ENCODE data around the gene CDH12. TPM values are rescaled to one million over a fixed set of nuclear protein-coding genes. Genes with fewer than 3 reads are reported as not detected.
A peak's percentile ranks its signal among the peaks of the same experiment; 100 is the strongest.

CDH12 gene
- total and polyA plus RNA-seq, 4 donors, result 5.8 to 29.9 (median 8.2) TPM

DNA sequence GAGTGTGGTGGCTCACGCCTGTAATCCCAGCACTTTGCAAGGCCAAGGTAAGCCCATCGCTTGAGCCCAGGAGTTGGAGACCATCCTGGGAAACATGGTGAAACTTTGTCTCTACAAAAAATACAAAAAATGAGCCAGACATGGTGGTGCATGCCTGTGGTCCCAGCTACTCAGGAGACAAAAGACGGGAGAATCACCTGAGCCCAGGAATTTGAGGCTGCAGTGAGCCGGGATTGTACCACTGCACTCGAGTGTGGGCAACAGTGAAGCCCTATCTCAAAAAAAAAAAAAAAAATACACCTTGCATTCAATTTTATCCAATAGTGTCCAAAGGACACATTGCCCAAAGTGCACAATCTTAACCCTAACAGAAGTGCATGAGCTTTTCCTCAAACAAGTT, 372.8 kb downstream of the CDH12 start:
- H3K9me3 ChIP-seq (ENCODE audit: control insufficient read depth, insufficient read depth, low read length), result no peaks in the 10 kb centered on the region
- WGBS (ENCODE audit: insufficient coverage), result 77% methylated on average over 5 of the region's 5 CpGs

DNA sequence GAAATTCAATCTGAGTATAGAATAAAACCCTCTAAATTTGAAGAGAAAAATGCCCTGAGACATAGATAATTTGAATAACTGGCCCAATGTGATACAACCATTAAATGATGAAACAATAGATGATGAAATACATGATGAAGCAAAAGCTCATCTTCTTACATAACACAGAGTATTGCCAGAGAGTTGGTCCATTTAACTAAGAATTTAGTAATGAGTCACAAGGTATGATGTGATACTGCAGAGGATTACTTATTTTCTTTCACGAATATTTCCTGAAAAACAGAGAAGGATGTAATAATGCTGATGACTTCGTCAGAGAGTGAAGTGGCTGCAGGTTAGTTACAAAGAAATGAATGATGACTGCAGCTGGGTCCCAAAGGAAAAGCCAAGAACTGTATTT, 379.3 kb downstream of the CDH12 start:
- no peak overlapping the region for H3K4me3 ChIP-seq (ENCODE audit: low read depth, low read length)
- no peaks in the 10 kb centered on the region for H3K36me3 ChIP-seq (ENCODE audit: control insufficient read depth, insufficient read depth, low read length)
- no peak overlapping the region for H3K27ac ChIP-seq (ENCODE audit: low read depth, low read length)
- WGBS (ENCODE audit: insufficient coverage), result 83% methylated on average over 2 of the region's 2 CpGs
- DNase-seq (ENCODE audit: low read depth in 4 of 6, low spot score in 6 of 6), result no peak
- no peaks in the 10 kb centered on the region for H3K9me3 ChIP-seq (ENCODE audit: control insufficient read depth, insufficient read depth, low read length)
- H3K4me1 ChIP-seq (ENCODE audit: control insufficient read depth, insufficient read depth, low read length), result no peaks in the 10 kb centered on the region
- H3K27me3 ChIP-seq (ENCODE audit: control insufficient read depth, insufficient read depth, low read length), result no peaks in the 10 kb centered on the region

More for the DNA sequence above, 372.8 kb downstream of the CDH12 start:
- no peaks in the 10 kb centered on the region for H3K4me1 ChIP-seq (ENCODE audit: control insufficient read depth, insufficient read depth, low read length)
- no peaks in the 10 kb centered on the region for H3K36me3 ChIP-seq (ENCODE audit: control insufficient read depth, insufficient read depth, low read length)
- no peak for DNase-seq (ENCODE audit: low read depth in 4 of 6, low spot score in 6 of 6)
- no peaks in the 10 kb centered on the region for H3K27me3 ChIP-seq (ENCODE audit: control insufficient read depth, insufficient read depth, low read length)
- no peak overlapping the region for H3K4me3 ChIP-seq (ENCODE audit: low read depth, low read length)
- no peak overlapping the region for H3K27ac ChIP-seq (ENCODE audit: low read depth, low read length)

DNA sequence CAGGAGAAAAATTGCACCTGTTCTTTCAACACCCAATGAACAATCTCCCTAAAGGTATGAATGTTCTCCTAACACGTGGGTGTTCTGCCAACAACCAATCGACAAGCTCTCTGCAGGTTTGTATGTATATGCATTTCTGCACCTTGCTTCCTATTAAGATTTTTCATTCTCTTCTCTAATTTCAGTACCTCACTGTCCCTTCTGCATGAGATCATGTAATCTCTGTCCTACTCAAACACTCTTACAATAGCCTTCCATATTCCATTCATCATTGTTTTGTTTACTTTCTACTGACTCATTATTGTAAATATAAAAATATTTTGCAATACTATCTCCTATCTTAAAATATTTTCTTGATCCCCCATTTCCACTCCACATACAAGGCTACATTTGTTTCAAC, 382.0 kb downstream of the CDH12 start:
- no peak for DNase-seq (ENCODE audit: low read depth in 4 of 6, low spot score in 6 of 6)
- 40% methylated on average over 1 of the region's 2 CpGs for WGBS (ENCODE audit: insufficient coverage)
- Histone ChIP-seq H3K4me1 (ENCODE audit: control insufficient read depth, insufficient read depth, low read length) (no peaks in the 10 kb centered on the region), H3K4me3 (ENCODE audit: low read depth, low read length) (no peak overlapping the region), H3K36me3 (ENCODE audit: control insufficient read depth, insufficient read depth, low read length) (no peaks in the 10 kb centered on the region), H3K9me3 (ENCODE audit: control insufficient read depth, insufficient read depth, low read length) (no peaks in the 10 kb centered on the region), H3K27ac (ENCODE audit: low read depth, low read length) (no peak overlapping the region), H3K27me3 (ENCODE audit: control insufficient read depth, insufficient read depth, low read length) (no peaks in the 10 kb centered on the region)

GRCh38 chr5:22470408-22470807, 382.7 kb downstream of the CDH12 start:
- Histone ChIP-seq H3K4me1 (ENCODE audit: control insufficient read depth, insufficient read depth, low read length) (no peaks in the 10 kb centered on the region), H3K27me3 (ENCODE audit: control insufficient read depth, insufficient read depth, low read length) (no peaks in the 10 kb centered on the region), H3K27ac (ENCODE audit: low read depth, low read length) (no peak overlapping the region), H3K36me3 (ENCODE audit: control insufficient read depth, insufficient read depth, low read length) (no peaks in the 10 kb centered on the region), H3K4me3 (ENCODE audit: low read depth, low read length) (no peak overlapping the region), H3K9me3 (ENCODE audit: control insufficient read depth, insufficient read depth, low read length) (no peaks in the 10 kb centered on the region)
- WGBS (ENCODE audit: insufficient coverage), result 100% methylated on average over 2 of the region's 3 CpGs
- DNase-seq (ENCODE audit: low read depth in 4 of 6, low spot score in 6 of 6), result no peak

- H3K36me3 ChIP-seq (ENCODE audit: control insufficient read depth, insufficient read depth, low read length), result no peaks in the 10 kb centered on the region
- 100% methylated on average over 1 of the region's 1 CpG for WGBS (ENCODE audit: insufficient coverage)
Measured at GRCh38 chr5:22465616-22466015, 387.5 kb downstream of the CDH12 start.

DNA sequence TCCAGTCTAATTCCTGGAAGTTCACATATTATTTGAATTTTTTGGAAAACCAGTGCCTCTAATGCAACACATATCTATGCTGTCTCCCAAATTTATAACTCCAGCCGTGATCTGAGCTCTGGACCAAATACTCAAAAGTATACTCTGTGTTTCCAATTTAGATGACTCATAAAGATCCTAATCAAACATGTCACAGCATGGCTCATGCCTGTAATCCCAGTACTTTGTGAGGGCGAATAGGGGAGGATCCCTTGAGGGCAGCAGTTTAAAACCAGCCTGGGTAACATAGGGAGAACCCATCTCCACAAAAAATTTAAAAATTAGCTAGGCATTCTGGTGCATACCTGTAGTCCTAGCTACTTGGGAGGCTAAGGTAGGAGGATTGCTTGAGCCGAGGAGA, 388.0 kb downstream of the CDH12 start:
- no peak for DNase-seq (ENCODE audit: low read depth in 4 of 6, low spot score in 6 of 6)
- Histone ChIP-seq H3K4me1 (ENCODE audit: control insufficient read depth, insufficient read depth, low read length) (no peaks in the 10 kb centered on the region), H3K27me3 (ENCODE audit: control insufficient read depth, insufficient read depth, low read length) (no peaks in the 10 kb centered on the region), H3K27ac (ENCODE audit: low read depth, low read length) (no peak overlapping the region), H3K9me3 (ENCODE audit: control insufficient read depth, insufficient read depth, low read length) (no peaks in the 10 kb centered on the region), H3K4me3 (ENCODE audit: low read depth, low read length) (no peak overlapping the region), H3K36me3 (ENCODE audit: control insufficient read depth, insufficient read depth, low read length) (no peaks in the 10 kb centered on the region)
- WGBS (ENCODE audit: insufficient coverage), result 100% methylated on average over 1 of the region's 3 CpGs

More at GRCh38 chr5:22465616-22466015, 387.5 kb downstream of the CDH12 start:
- Histone ChIP-seq H3K27ac (ENCODE audit: low read depth, low read length) (no peak overlapping the region), H3K4me3 (ENCODE audit: low read depth, low read length) (no peak overlapping the region), H3K9me3 (ENCODE audit: control insufficient read depth, insufficient read depth, low read length) (no peaks in the 10 kb centered on the region), H3K27me3 (ENCODE audit: control insufficient read depth, insufficient read depth, low read length) (no peaks in the 10 kb centered on the region), H3K4me1 (ENCODE audit: control insufficient read depth, insufficient read depth, low read length) (no peaks in the 10 kb centered on the region)
- DNase-seq (ENCODE audit: low read depth in 4 of 6, low spot score in 6 of 6), result no peak

DNA sequence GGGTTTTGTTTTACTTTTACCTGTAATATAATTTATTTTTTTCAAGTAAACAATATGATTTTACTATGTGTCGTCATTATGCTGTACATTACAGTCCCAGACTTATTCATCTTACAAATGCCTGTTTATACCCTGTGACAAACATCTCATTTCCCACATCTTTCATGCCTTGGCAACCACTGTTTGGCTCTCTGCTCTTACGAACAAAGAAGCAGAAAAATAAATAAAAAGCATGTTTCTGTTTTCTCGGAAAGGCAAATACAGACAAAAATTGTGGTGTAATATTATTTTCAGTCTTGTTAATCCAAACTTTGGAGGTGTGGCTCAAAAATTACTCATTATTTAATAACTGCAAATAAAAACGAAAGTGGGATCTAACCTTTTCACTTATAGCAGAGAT, 393.0 kb downstream of the CDH12 start:
- H3K27me3 ChIP-seq (ENCODE audit: control insufficient read depth, insufficient read depth, low read length), result no peaks in the 10 kb centered on the region
- DNase-seq (ENCODE audit: low read depth in 4 of 6, low spot score in 6 of 6), result no peak
- no peaks in the 10 kb centered on the region for H3K9me3 ChIP-seq (ENCODE audit: control insufficient read depth, insufficient read depth, low read length)
- H3K36me3 ChIP-seq (ENCODE audit: control insufficient read depth, insufficient read depth, low read length), result no peaks in the 10 kb centered on the region
- H3K4me3 ChIP-seq (ENCODE audit: low read depth, low read length), result no peak overlapping the region
- H3K4me1 ChIP-seq (ENCODE audit: control insufficient read depth, insufficient read depth, low read length), result no peaks in the 10 kb centered on the region
- WGBS (ENCODE audit: insufficient coverage), result no CpG with 5 or more reads among the region's 4 CpGs
- no peak overlapping the region for H3K27ac ChIP-seq (ENCODE audit: low read depth, low read length)

DNA sequence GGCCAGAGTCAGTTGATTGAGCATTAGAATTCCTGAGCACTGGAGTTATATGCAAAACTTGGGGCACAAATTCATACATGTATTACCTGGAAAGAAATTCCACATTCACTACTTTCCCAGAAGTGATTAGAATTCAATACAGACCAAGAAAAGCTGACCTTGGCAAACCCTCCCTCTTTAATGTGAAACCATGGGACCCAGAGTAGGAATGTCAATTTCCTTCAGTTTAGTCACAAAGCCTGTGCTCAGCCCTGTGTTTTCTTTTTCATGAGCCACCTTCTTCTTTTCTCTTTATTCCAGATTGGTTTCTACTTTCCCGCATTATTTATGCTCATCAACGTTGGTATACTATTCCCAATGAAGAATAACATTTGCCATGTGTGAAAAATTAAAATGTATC, 420.2 kb downstream of the CDH12 start:
- no peaks in the 10 kb centered on the region for H3K4me1 ChIP-seq (ENCODE audit: control insufficient read depth, insufficient read depth, low read length)
- no peak overlapping the region for H3K4me3 ChIP-seq (ENCODE audit: low read depth, low read length)
- no peaks in the 10 kb centered on the region for H3K9me3 ChIP-seq (ENCODE audit: control insufficient read depth, insufficient read depth, low read length)
- H3K36me3 ChIP-seq (ENCODE audit: control insufficient read depth, insufficient read depth, low read length), result no peaks in the 10 kb centered on the region
- no peak overlapping the region for H3K27ac ChIP-seq (ENCODE audit: low read depth, low read length)
- H3K27me3 ChIP-seq (ENCODE audit: control insufficient read depth, insufficient read depth, low read length), result no peaks in the 10 kb centered on the region
- WGBS (ENCODE audit: insufficient coverage), result no CpG with 5 or more reads among the region's 2 CpGs
- DNase-seq (ENCODE audit: low read depth in 4 of 6, low spot score in 6 of 6), result peak in 2 of 6 donors; percentile 21 to 22

DNA sequence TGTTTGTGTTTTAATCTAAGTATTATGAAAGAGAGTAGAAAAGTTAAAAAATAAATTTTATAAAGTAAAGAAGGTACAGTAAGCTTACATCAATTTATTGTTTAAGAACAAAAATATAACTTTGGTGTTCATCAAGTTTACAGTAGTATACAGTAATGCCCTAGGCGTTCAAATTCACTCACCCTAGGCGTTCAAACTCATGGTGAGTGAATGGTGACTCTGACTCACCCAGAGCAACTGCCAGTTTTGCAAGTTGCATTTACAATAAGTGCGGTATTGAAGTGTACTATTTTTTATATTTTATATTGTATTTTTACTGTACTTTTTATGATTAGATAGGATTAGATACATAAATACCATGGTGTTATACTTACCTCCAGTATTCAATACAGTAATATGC, 421.3 kb downstream of the CDH12 start:
- Histone ChIP-seq H3K4me1 (ENCODE audit: control insufficient read depth, insufficient read depth, low read length) (no peaks in the 10 kb centered on the region), H3K27ac (ENCODE audit: low read depth, low read length) (no peak overlapping the region), H3K4me3 (ENCODE audit: low read depth, low read length) (no peak overlapping the region), H3K36me3 (ENCODE audit: control insufficient read depth, insufficient read depth, low read length) (no peaks in the 10 kb centered on the region), H3K27me3 (ENCODE audit: control insufficient read depth, insufficient read depth, low read length) (no peaks in the 10 kb centered on the region), H3K9me3 (ENCODE audit: control insufficient read depth, insufficient read depth, low read length) (no peaks in the 10 kb centered on the region)
- DNase-seq (ENCODE audit: low read depth in 4 of 6, low spot score in 6 of 6), result no peak
- no CpG with 5 or more reads among the region's 3 CpGs for WGBS (ENCODE audit: insufficient coverage)

DNA sequence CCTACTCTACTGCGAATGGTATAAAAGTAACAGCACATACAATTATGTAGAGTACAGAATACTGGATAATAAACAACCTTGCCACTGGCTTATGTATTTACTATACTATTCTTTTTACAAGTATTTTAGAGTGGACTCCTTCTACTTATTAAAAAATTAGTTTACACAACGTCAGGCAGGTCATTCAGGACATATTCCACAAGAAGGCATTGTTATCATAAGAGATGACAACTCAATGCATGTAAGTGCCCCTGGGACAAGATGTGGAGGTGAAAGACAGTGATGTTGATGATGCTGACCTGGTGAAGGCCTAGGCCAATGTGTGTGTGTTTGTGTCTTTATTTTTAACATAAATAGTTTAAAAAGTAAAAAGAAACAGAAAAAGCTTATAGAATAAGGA, 421.7 kb downstream of the CDH12 start:
- Histone ChIP-seq H3K27ac (ENCODE audit: low read depth, low read length) (no peak overlapping the region), H3K9me3 (ENCODE audit: control insufficient read depth, insufficient read depth, low read length) (no peaks in the 10 kb centered on the region), H3K4me1 (ENCODE audit: control insufficient read depth, insufficient read depth, low read length) (no peaks in the 10 kb centered on the region), H3K27me3 (ENCODE audit: control insufficient read depth, insufficient read depth, low read length) (no peaks in the 10 kb centered on the region), H3K4me3 (ENCODE audit: low read depth, low read length) (no peak overlapping the region), H3K36me3 (ENCODE audit: control insufficient read depth, insufficient read depth, low read length) (no peaks in the 10 kb centered on the region)
- DNase-seq (ENCODE audit: low read depth in 4 of 6, low spot score in 6 of 6), result no peak
- no CpG with 5 or more reads among the region's 2 CpGs for WGBS (ENCODE audit: insufficient coverage)
